ENCODE data around the gene SYT9. TPM values are rescaled to one million over a fixed set of nuclear protein-coding genes. Genes with fewer than 3 reads are reported as not detected.

The SYT9 gene
- under 1 TPM in 1 of 2 donors, not detected in 1; under 0.01 TPM for total RNA-seq

GRCh38 chr11:7251836-7252682, at the start of gene SYT9:
Gene SYT9 (plus strand): TSS chr11:7251904. CDS start chr11:7252187, 283 bp downstream.

DNA sequence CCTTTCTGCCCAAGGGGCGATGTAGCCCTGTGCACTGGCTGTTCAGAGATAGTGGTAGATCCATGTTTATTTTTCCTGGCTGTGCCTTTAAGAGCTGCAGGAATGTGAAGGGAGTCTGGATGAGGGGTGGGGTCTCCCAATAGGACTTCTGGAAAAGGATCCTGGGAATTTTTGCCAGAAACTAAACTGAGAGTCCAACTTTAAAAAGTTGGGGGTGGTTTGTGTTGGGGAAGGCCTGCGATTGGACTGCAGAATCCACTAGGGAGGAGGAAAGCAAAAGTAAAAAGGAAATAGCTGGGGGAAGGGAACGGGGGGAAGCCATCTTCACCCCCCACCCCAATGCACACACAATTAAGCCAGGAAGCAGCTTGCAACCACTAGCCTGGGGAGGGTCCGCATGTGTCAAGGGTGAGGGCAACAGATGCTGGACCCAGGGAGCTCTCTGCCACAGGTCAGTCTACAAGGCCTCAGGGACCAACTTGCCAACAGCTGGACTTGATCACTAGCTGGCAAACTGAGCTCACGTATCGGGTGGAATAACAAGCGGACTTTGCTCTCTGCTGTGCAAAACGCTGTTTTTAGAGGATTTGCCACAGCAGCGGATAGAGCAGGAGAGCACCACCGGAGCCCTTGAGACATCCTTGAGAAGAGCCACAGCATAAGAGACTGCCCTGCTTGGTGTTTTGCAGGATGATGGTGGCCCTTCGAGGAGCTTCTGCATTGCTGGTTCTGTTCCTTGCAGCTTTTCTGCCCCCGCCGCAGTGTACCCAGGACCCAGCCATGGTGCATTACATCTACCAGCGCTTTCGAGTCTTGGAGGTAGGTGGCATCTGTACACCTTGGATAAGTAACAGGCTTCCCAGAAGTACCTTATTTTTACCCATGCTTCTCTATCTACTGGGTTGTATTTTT, 233.7 kb downstream of the SYT9 start, which contains the start of gene OLFML1:
TSS of gene OLFML1 (plus strand) at position 321 of the 912 bp plus-strand sequence. CDS start at position 691, 370 bp downstream.

GRCh38 chr11:7513234-7514098, 261.8 kb downstream of the SYT9 start, which contains the start of gene PPFIBP2:
Gene PPFIBP2 (plus strand): TSS chr11:7513999. CDS start chr11:7549476, 35,477 bp downstream.

Small RNA genes lying within 50 kb of the gene (small RNA-seq; reads per million reads assigned to genes)
- gene MIR302E: 0 reads per million in 2 donors

Other genes starting within 250 kb of the SYT9 start
- 1 to 10 TPM; 2.0 to 2.1 TPM for gene ZNF214, start 231.6 kb upstream of the SYT9 start, total RNA-seq
- gene NLRP14, start 231.4 kb upstream of the SYT9 start, total RNA-seq: under 1 TPM; under 0.01 to 0.34 TPM
- gene RBMXL2, start 162.9 kb upstream of the SYT9 start, total RNA-seq: not detected
- under 1 TPM in 1 of 2 donors, not detected in 1; under 0.01 TPM for gene OLFML1, start 233.6 kb downstream of the SYT9 start, total RNA-seq